ENCODE data around the gene TMEM170B.
"Not testable (repeated sequence)": the region's sequence is repeated elsewhere in the genome, so short reads cannot be mapped to it uniquely, and the experiment has no call there.

The TMEM170B gene

DNA sequence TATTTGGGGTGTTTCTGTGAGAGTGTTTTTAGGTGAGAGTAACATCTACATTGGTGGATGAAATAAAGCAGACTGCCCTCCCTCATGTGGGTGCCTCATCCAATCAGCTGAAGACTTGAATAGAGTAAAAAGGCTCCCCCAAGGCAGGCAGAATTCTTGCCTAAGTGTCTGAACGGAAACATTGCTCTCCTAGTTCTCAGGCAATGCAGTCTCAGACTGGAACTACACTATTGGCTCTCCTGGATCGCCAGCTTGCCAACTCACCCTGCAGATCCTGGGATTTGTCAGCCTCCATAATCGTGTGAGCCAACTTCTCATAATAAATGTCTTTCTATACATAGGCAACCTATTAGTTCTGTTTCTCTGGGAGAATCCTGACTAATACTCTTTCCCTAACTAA, 5.5 kb upstream of the TMEM170B start:
- no peak for DNase-seq

- DNase-seq = no peak
Observed at GRCh38 chr6:11534561-11534960, 3.0 kb upstream of the TMEM170B start.

DNA sequence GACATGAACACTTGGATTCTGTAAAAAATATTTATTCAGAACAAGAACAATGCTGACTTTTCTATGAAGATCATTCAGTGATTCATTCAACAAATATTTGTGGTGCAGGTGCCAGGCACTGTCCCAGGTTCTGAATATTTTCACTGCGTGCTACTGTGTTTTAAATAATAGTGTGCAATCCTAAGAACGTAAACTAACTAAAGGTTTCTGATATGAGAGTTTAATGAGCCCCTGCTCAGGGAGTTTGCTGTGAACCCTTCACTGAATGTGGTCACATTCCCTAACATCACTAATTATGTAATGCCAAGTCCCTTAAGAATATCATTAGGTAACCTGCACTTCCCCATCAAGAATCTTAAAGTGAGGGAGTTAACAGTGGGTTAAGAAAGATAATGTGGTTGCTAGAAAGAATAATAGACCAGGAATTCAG, 1.7 kb upstream of the TMEM170B start:
- DNase-seq = no peak

GRCh38 chr6:11536795-11537194, 754 bp upstream of the TMEM170B start:
- peak; percentile 14 for DNase-seq

- peak; percentile 56 for DNase-seq
Observed at GRCh38 chr6:11538052-11538818, 686 bp downstream of the TMEM170B start.

GRCh38 chr6:11538819-11539468, 1.4 kb downstream of the TMEM170B start:
- DNase-seq = peak; percentile 56

- DNase-seq = no peak
Observed at GRCh38 chr6:11542863-11543262, 5.3 kb downstream of the TMEM170B start.

DNA sequence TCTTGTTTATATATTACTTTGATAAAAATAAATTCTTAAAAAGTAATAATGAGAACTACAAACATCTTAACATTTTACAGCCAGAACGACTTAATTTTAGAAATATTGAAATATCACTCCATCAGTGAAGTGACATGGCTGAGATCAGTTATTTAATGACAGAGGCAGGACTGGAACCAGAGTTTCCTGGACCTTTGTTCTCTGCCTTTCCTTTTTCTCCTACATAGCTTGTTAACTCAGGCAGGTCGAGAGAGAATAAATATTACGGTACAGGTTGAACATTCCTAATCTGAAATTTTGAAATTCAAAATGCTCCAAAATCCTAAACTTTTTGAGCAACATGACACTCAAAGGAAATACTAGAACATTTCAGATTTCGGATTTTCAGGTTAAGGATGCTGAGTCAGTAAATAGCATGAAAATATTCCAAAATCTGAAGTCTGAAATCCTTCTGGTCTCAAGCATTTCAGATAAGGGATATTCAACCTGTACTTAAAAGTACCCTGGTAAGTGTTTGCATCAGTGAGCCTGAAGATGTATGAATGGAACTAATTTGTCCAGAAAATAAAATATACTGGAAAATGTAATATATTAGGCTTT, 6.5 kb downstream of the TMEM170B start:
- no peak for DNase-seq

DNA sequence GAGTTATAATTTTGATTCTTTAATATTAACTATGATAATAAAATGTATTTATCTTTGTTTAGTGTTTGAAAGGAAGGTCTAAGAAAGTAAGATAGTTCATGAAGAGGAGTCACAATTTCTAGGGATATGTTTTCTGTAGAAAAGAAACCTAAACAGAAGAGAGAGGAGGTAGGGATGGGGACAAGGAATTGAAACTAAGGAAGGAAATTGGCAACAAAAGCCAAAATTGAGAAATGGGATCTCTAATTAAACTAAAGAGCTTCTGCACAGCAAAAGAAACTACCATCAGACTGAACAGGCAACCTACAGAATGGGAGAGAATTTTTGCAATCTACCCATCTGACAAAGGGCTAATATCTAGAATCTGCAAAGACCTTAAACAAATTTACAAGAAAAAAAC, 10.3 kb downstream of the TMEM170B start:
- DNase-seq = not testable (repeated sequence)

GRCh38 chr6:11548578-11548977, 11.0 kb downstream of the TMEM170B start:
- not testable (repeated sequence) for DNase-seq

- no peak for DNase-seq
Observed at GRCh38 chr6:11551053-11551452, 13.5 kb downstream of the TMEM170B start.

DNA sequence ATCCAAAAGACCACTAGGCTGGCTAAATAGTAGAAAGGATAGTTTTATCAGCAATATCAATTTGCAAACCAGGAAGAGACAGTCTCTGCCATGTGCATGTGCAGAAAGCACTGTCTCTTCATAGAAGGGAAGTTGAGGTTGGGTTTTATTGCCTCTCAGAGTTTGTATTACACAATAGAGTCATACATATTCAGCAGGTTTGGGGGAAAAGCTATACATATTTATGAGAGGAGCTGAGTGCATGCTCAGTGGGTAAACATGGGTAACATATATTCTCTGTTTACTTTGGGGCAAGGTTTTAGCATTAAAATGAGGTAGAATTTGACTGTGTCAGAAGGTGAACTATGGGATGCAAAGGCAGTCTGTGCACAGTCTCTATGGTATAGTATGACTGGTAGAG, 14.9 kb downstream of the TMEM170B start:
- DNase-seq = peak; percentile 98

- DNase-seq = no peak
Observed at GRCh38 chr6:11553824-11554223, 16.3 kb downstream of the TMEM170B start.

DNA sequence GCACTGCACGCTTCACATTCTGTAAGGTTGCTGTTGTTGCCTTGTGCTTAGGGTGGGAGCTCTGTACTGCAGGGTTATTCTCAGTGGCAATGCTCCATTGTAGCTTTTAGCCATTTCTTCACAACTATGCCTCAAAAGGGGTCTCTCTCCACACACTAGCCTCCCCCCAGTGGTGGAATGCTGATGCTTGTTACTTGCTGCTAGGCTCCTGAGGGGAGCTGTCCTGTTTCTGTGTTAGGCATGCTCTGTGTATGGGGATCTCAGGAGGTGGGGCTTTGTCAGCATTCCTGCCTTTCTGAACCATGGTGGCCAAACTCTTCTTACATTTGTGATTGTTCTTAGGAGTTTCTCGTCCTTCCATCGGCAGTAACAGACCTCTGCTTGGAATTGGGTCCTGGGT, 18.8 kb downstream of the TMEM170B start:
- no peak for DNase-seq

- DNase-seq = no peak
Observed at GRCh38 chr6:11563793-11564192, 26.2 kb downstream of the TMEM170B start.

DNA sequence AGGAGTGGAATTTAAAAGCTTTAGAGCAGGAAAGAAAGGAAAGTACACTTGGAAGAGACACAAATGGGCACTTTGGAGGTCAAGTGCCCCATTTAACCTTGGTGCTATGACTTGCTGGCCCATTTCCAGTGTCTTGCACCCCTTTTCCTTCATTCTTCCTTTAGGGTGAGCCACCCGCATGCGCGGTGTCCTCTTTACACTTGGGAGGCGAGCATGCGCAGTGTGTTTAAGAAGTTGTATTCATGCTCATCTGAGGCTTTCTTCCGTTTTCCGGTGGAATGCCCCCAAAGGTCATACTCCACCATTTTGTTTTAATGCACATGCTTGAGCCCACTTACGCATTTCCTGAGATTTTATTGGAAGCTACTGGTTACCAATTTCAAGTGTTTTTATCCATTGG, 29.1 kb downstream of the TMEM170B start:
- no peak for DNase-seq

DNA sequence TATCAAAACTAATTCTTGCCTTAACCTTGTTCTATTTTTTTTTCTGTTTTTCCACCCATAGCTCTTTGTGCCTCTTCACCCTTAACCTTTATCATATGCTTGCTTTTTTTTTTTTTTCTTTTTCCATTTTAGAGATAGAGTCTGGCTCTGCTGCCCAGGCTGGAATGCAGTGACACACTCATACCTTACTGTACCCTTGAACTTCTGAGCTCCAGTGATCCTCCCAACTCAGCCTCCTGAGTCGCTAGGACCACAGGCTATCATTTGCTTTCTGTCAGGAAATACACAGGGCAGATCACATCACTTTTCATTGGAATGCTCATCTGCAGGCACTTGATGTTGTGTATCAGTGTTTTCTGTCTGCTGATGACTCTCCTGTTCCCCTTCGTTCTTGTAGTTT, 33.5 kb downstream of the TMEM170B start:
- no peak for DNase-seq

DNA sequence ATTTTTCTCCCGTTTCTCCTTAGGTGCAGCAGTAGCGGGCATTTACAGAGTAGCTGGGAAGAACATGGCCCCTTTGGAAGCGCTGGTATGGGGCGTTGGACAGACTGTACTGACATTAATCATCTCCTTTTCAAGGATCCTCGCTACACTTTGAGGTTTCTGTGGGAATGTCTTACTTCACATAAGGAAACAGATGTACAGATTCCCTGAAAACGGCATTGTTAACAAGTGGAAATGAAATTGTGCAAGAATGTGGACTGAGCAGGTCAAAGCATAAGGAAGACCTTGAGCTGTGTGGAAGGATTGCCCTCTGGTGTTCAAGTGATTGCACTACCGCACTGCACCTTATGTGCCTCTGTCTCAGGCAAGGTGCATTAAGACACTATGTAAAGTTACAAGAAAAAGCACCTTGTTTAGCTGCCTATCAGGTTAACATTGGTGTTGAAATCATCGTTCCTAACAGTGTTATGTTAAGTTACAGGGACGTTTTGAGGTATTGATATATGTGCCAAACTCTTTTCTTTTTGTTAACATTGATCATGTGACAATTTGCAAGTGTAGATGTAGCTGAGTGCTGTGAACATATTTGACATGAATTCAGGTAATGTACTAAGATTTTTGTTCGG, 38.0 kb downstream of the TMEM170B start:
- peak; percentile 60 for DNase-seq

- DNase-seq = no peak
Observed at GRCh38 chr6:11580686-11581405, 43.3 kb downstream of the TMEM170B start.

DNA sequence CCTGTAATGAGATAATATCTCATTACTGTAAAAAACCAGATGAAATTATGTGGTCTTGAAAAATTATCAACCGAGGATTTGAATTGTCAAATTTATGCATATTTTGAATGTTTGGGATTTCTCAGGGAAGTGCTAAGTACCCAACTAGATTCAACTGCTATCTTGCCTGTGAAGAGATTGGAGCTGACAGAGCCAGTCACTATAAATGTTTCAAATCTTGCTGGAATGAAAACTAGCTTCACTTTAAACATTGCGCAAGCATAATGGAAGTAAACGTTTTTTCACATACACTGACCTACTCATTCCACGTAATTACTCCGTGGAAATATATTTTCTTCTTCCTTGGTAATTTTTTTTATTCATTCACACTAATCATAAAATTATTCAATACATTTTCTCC, 46.7 kb downstream of the TMEM170B start:
- DNase-seq = no peak

DNA sequence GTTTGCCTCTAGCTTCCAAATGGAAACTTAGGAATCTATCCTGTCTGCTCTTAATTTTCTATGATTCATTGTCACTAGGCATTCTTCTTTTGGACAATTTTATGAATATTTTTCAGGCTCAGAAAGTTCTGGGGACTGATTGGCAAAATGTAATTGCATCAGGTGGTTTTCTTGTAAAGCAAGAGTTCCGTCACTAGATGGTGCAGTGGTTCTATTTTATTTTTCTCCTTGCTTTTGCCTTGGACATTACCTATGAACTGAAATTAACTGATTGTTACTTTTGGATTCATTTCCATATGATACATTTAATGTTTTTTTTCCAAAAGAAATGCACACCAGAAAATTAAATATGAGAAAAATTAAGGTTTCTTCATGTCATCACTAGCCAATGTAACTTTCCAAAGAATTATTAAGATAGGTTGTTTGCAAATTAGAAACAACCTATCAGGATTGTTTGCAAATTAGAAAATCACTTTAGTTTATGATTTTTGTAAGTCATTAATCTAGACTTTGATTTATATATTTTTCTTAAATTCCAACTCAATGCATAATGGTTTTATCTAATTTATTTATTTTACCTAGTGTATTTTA, 48.0 kb downstream of the TMEM170B start:
- DNase-seq = peak; percentile 34

DNA sequence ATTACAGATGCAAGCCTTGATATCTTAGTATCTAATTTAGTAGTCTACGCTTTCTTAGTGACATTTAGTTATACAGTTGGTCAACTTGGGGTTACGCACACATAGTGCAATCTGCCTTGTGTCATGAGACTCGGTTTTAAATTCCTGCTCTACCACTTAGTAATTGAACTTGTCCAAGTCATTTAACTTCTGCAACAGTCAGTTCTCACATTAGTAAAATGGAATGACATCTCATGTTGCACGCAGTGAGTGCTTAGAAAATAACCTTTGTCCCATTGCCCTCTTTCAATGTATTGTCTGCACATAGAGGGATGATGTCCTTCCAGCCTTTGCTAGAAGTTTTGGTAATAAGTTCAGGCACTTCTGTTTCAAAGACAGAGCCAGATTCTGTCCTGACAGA, 48.6 kb downstream of the TMEM170B start:
- no peak for DNase-seq

DNA sequence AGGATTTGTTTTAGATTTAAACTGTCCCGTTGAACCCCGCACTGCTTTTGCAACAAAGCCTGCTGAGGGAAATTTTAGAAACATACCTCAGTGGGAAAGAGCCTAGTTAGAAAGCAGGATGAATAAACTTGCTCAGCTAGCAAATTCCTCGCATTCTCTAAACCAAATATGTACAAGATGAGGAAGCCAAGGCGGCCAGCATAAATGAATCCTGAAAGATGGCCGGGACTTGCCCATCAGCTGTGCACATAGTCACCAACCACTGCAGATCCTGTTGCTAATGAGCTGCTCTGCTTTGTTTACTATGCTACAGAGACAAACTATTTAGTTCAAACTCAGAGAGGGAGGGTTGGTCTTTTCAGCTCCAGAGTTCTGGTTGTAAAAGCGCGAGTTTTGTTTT, 49.0 kb downstream of the TMEM170B start:
- DNase-seq = no peak

All from NCI-H526 treated with DMSO at 0.1 percent for 48 hours (cell line).